OCI-LY7 (cell line): Measurements from ENCODE around the gene IGSF21.

Experiments used
- CTCF ChIP-seq: fragments of 200-600 bp; sonication (generic); conservative IDR thresholded peaks from 2 replicates; pipeline ENCODE4 v1.5.1; 2014; ENCODE audit warnings: mild to moderate bottlenecking, antibody characterized with exemption, low read length, moderate library complexity, mixed read lengths
- EZH2phosphoT487 ChIP-seq: fragments of 200-600 bp; sonication (generic); IDR thresholded peaks from 2 replicates; pipeline ENCODE4 v1.6.1; 2018; ENCODE audit warnings: low read depth, borderline replicate concordance, mild to moderate bottlenecking, mixed run types, antibody characterized with exemption, low read length, moderate library complexity, mixed read lengths

GRCh38 chr1:18266391-18266790, 158.8 kb downstream of the IGSF21 start:
- TF ChIP-seq CTCF: no peak
- no peak for TF ChIP-seq EZH2phosphoT487
